Omental fat pad (tissue), 4 donors: ENCODE data around the gene CNTN4. TPM values are rescaled to one million over a fixed set of nuclear protein-coding genes. Genes with fewer than 3 reads are reported as not detected.
"Not testable (repeated sequence)": the region's sequence is repeated elsewhere in the genome, so short reads cannot be mapped to it uniquely, and the experiment has no call there.

Experiments used
- ATAC-seq: fragments of 150-250 bp; one replicate; pipeline ENCODE4 v1.9.1; 2016; ENCODE audit warnings: mild to moderate bottlenecking, moderate library complexity; ENCODE audit not compliant: low FRiP score
- DNase-seq: peaks from one replicate; pipeline ENCODE4 v3.0.0-alpha.2; 2019; ENCODE audit warnings: low spot score
- CTCF ChIP-seq, 3 donors: fragments of 450-650 bp; IDR thresholded peaks; one replicate each; pipeline ENCODE4 v1.5.1; 2016 to 2017; ENCODE audit warnings: antibody characterized with exemption in 3 of 3, mild to moderate bottlenecking in 3 of 3, moderate library complexity in 2 of 3
- total RNA-seq, 4 donors: library from RNA; depleted of rRNA; stranded (reverse); fragments of >200 nt; gene quantifications; one replicate each; pipeline ENCODE4 v1.1.0, GENCODE V29; 2016

The CNTN4 gene
- total RNA-seq, 4 donors from 2014 or later: 2.6 to 9.5 (median 7.2) TPM

- peak; percentile 64 for ATAC-seq
- TF ChIP-seq CTCF (IDR thresholded peaks at IDR 0.05): no peak
- DNase-seq: no peak
These were observed 893.9 kb downstream of the CNTN4 start for GRCh38 chr3:2992534-2992933.

GRCh38 chr3:2993130-2993529 lies 894.5 kb downstream of the CNTN4 start:
- ATAC-seq, DNase-seq: not testable (repeated sequence)

GRCh38 chr3:2993736-2994135 lies 895.1 kb downstream of the CNTN4 start:
- TF ChIP-seq CTCF (IDR thresholded peaks at IDR 0.05): no peak
- no peak for ATAC-seq
- no peak for DNase-seq

GRCh38 chr3:2995195-2995594 lies 896.5 kb downstream of the CNTN4 start:
- ATAC-seq (no peak), DNase-seq (no peak)
- TF ChIP-seq CTCF (IDR thresholded peaks at IDR 0.05): no peak

GRCh38 chr3:3005146-3005744 lies 906.6 kb downstream of the CNTN4 start:
- no peak for TF ChIP-seq CTCF (IDR thresholded peaks at IDR 0.05)
- no peak for ATAC-seq
- no peak for DNase-seq

GRCh38 chr3:3013317-3014052 lies 914.8 kb downstream of the CNTN4 start:
- DNase-seq (no peak), ATAC-seq (no peak)
- no peak for TF ChIP-seq CTCF (IDR thresholded peaks at IDR 0.05)

- no peak for DNase-seq
- ATAC-seq: peak; percentile 78
- no peak for TF ChIP-seq CTCF (IDR thresholded peaks at IDR 0.05)
These were observed 916.8 kb downstream of the CNTN4 start for GRCh38 chr3:3015185-3016089.
